ENCODE results near the gene HTR3A. TPM values are rescaled to one million over a fixed set of nuclear protein-coding genes. Genes with fewer than 3 reads are reported as not detected.

Gene HTR3A
- total and polyA plus RNA-seq, 2 of the 13 experiments (the other 11 are each of a cell fraction or from before 2014, with no cell fraction given): not detected

GRCh38 chr11:114019574-114019973, 44.7 kb downstream of the HTR3A start (continued):
- TF ChIP-seq ZNF687 (CRISPR knock-in tag; IDR thresholded peaks at IDR 0.05): no peak
- no peak for TF ChIP-seq KLF9 (CRISPR knock-in tag; IDR thresholded peaks at IDR 0.05; ENCODE audit: low read depth)
- no peak for TF ChIP-seq ZNF747 (CRISPR knock-in tag; IDR thresholded peaks at IDR 0.05; ENCODE audit: borderline replicate concordance)

GRCh38 chr11:114025329-114025907, 50.5 kb downstream of the HTR3A start:
- WGBS (ENCODE audit: low lambda C conversion rate): 19% methylated on average over 3 of the region's 3 CpGs
- BruUV-seq (replicated peaks): no TSS peak
- Histone ChIP-seq H3K27ac (ENCODE audit: extremely low read length, insufficient read depth, low read length) (no peak overlapping the region), H3K9ac (ENCODE audit: insufficient read depth, low read depth, low read length) (no peak overlapping the region), H3K4me3 (replicated peaks in 1 of 3; ENCODE audit: insufficient read depth in 1 of 3, low read depth in 2 of 3, low read length in 3 of 3) (no peak overlapping the region), H3K9me3 (ENCODE audit: low read length) (no peaks in the 10 kb centered on the region), H3K4me1 (ENCODE audit: insufficient read depth, low read length) (no peaks in the 10 kb centered on the region), H4K20me1 (ENCODE audit: insufficient read depth, low read length) (no peaks in the 10 kb centered on the region), H3K4me2 (ENCODE audit: low read depth, low read length) (no peak overlapping the region), H3K79me2 (ENCODE audit: insufficient read depth, low read length) (no peaks in the 10 kb centered on the region), H3K27me3 (ENCODE audit: control insufficient read depth in 1 of 2, insufficient read depth in 2 of 2, low read length in 2 of 2) (peaks cover 3 to 9% of the 10 kb centered on the region in 2 experiments; a peak in 4 of 5 replicates), H3K36me3 (replicated peaks in 1 of 2; ENCODE audit: control insufficient read depth in 1 of 2, insufficient read depth in 2 of 2, low read length in 2 of 2) (no peaks in the 10 kb centered on the region), H2AFZ (ENCODE audit: low read length) (no peak overlapping the region)
- DNase-seq (ENCODE audit: low spot score) (no peak), ATAC-seq (no peak), FAIRE-seq (no peak)
- in situ Hi-C loops (cut with HindIII; ENCODE audit: extremely low pct_ligation_motif_present, low pct_unique_long_range_greater_than_20kb): no loop called here
- intact Hi-C loops (cut with micrococcal nuclease; ENCODE audit: unreplicated experiment): no loop called here
- POLR2A ChIA-PET: no interaction called here
- CTCF ChIA-PET (ENCODE audit: low intra/inter-chr PET ratio, low total read pairs): no interaction called here
- no peak for TF ChIP-seq ZNF18 (CRISPR knock-in tag; IDR thresholded peaks at IDR 0.05; ENCODE audit: insufficient replicate concordance)
- TF ChIP-seq SNAPC5 (CRISPR knock-in tag; IDR thresholded peaks at IDR 0.05; ENCODE audit: borderline replicate concordance): no peak
- no peak for TF ChIP-seq ZNF224 (CRISPR knock-in tag; IDR thresholded peaks at IDR 0.05)
- TF ChIP-seq KDM5B (CRISPR knock-in tag; IDR thresholded peaks at IDR 0.05; ENCODE audit: borderline replicate concordance): no peak
- TF ChIP-seq ZNF619 (CRISPR knock-in tag; IDR thresholded peaks at IDR 0.05): no peak
- TF ChIP-seq AHDC1 (CRISPR knock-in tag; IDR thresholded peaks at IDR 0.05; ENCODE audit: borderline replicate concordance): no peak

Data from HepG2 (cell line).